ENCODE results near the gene PLOD1.
A peak's percentile ranks its signal among the peaks of the same experiment; 100 is the strongest.

The PLOD1 gene

DNA sequence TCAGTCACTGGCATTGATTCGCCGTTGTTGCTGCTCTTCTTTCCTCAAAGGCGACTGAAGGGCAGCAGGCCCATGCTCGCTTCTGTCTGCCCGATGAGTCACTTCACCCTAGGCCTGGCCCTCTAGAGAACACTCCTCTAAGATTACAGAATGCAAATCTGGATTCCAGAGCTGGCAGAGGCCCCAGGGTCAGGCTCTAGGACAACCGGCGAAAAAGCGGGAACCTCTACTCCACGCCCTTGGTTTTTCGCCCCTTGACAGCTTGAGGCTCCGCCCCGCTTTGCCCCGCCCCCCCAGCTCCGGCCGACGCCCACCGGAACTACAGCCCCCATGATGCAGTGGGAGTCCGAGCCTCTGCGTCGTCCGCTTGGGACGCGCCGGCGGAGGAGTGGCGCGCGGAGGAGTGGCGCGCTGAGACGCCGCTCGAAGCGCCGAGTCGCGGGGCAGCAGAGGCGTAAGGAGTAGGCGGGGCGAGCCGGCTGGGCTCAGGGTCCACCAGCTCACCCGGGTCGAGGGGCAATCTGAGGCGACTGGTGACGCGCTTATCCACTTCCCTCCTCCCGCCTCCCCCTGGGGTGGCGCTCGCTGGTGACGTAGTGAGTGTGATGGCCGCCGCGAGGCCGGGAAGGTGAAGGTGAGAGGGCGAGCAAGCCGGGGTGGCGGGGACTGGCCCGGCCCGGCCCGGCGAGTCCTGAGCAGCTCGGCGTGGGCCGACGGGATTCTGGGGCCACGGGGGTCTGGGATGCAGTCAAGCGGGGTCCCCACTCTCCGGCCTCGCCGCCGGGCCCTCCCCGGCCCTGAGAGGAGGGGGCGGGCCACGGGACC, 45.5 kb downstream of the PLOD1 start, which contains the start of gene MFN2:
Gene MFN2 (plus strand): TSS at position 594 of the 825 bp plus-strand sequence. CDS start 8,725 bp downstream, outside the sequence.
- DNase-seq, result peak; percentile 92 to 95

- DNase-seq, result no peak
Measured at GRCh38 chr1:11980676-11980972, 46.1 kb downstream of the PLOD1 start.

GRCh38 chr1:11981378-11982009, 47.0 kb downstream of the PLOD1 start:
- no peak for DNase-seq

DNA sequence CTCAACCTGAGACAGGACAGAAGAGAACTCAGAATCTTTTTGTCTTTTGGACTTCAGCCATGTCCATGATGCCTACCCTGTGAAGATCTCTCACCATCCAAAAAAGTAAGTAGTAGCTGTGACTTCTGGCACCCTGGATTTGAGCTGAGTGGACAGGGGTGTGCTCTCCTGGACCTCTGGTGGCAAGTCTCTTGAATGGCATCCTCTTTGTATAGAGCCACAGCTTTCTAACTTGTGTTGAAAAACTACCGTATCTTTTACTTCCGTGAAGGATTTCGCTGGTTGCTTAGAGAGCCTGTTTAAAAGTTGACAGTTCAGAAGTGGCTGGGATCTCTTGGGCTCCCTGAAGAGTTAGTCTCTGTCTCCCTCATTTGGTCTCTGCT, 47.5 kb downstream of the PLOD1 start:
- peak; percentile 80 to 83 for DNase-seq

GRCh38 chr1:11984121-11984520, 49.6 kb downstream of the PLOD1 start:
- DNase-seq, result no peak

DNA sequence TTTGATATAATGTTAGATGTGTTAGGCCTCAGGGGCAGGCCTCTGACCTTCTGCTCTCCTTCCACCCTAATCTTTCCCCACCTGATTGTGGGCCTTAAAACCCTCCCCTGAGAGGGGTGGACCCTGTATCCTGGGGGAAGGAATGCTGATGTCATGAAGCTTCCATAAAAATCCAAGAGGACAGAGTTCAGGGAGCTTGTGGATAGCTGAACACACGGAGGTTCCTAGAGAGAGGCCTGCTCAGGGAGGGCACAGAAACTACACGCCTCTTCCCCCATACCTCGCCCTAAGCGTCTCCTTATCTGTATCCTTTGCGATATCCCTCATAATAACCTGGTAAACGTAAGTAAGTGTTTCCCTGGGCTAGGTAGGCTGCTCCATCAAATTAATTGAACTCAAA, 50.1 kb downstream of the PLOD1 start:
- DNase-seq, result no peak

DNA sequence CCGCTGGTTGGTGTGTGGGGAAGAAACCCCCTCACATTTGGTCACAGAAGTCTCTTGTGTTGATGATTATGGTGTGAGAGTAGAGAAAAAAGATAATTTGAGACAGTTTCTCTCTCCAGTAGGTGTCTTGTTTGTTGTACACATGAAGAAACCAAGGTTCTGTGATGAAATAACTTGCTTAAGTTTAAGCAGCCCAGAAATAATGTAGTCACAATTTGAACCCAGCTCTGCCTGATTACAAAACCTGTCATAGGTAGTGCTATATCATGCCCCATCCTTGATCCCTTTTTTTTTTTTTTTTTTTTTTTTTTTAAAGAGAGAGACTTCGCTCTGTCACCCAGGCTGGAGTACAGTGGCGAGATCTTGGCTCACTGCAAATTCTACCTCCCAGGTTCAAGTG, 50.7 kb downstream of the PLOD1 start:
- no peak for DNase-seq

DNA sequence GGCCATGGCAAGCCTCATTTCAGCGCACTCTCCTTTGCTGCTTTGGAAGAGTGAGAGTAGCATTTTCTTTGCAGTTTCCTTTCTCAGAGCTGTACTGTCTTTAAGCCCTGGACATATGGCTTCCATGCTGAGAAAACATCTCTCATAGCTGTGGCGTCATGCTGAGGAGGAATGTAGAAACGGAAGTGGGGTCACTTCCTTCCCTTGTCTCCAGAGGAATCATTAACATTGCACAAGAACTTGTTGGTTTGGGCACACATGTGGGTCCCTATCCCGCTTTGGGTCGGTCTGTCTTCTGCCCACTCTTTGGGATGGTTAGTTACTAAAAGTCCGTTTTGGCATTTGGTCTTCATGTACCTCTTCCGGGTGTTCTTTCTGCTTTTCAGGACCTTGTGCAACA, 51.3 kb downstream of the PLOD1 start:
- peak; percentile 78 to 82 for DNase-seq

- DNase-seq, result no peak
Measured at GRCh38 chr1:11989669-11990068, 55.2 kb downstream of the PLOD1 start.

DNA sequence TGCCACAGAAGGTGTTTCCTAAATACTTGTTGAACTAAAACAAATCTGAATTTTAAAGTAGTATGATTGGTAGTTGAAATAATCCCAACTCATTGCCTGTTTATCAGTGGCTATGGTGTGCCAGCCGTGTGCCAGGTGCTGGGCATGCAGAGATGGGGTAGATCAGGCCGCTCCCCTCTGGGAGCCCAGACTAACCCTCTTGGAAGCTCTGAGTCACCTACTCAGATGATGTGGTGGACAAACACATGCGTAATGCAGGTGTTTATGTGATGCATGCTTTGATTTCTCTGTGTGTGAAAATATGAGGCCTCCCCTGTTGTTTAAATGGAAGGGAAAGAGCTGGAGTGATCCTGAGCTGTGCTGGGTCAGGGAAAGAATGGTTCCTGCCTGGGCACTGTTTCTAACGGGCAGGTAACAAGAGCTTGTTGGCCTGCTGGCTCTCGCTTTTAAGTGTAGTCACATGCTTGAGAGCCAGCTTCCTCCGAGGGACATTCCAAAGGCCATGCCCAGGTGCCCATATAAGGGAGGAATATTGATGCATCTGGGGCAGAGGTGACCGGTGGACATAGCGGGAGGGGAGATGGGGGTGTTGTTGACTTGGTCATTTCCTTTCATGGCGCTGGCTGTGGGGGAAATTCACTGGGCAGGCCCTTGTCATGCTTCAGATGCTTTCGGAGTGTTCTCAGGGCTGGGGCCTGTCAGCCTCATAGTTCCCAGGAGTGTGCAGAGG, 56.0 kb downstream of the PLOD1 start:
- DNase-seq, result no peak

DNA sequence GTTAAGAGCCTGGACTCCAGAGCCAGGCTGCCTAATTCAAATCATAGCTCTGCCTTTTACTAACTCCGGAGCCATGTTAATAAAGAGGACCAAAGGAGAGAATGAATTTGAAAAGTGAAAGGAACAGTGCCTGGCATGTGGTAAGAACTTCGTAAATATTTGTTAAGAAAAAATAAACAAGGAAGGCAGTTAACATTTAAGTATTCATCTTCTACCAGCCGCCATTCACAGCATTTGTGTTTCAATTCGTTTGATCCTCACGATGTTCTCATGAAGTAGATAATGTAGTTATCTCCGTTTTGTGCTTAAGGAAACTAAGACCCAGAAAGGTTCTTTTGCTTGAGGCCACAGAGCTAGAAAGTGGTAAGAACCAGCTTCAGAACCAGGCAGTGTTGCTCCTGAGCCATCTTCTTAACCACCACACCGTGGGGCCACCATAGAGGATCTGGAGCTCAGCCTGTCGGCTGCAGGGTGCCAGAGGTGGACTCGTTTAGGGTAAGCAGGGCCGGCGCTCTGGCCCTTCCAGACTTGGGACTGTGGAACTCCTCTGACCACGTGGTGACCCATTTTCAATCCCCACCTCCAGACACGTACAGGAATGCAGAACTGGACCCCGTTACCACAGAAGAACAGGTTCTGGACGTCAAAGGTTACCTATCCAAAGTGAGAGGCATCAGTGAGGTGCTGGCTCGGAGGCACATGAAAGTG, 57.6 kb downstream of the PLOD1 start:
- DNase-seq, result no peak

DNA sequence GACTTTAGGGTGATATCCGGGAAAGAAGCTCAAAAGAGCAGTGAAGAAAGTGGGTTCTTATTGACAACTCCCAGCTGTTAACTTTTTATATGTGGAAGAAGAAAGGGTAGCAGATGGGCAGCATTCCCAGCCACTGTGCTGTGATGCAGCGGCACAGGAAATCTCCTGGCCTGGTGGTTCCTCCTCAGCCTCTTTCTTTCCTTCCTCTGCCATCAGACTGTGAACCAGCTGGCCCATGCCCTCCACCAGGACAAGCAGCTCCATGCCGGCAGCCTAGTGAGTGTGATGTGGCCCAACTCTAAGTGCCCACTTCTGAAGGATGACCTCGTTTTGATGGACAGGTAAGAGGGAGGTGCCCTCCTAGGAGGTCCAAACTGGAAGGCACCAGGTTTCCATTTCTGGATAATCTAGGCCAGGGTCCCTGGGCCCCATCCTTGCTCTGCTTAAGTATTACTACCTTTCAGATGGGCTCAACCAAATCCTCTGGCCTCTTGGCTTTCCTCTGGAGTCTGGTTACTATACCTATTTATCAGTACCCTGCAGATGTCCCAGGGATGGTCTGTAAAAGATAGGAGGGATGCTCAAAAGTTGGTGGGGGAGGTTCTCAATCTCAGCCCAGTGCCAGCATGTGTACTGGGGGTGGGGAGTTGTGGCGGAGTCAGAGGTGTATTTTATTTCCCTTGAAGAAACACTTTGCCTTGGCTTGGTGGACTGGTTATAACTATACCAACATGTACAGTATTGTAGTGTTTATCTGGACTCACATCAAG, 62.7 kb downstream of the PLOD1 start:
- DNase-seq, result no peak

GRCh38 chr1:11998636-11999035, 64.1 kb downstream of the PLOD1 start:
- DNase-seq, result no peak

DNA sequence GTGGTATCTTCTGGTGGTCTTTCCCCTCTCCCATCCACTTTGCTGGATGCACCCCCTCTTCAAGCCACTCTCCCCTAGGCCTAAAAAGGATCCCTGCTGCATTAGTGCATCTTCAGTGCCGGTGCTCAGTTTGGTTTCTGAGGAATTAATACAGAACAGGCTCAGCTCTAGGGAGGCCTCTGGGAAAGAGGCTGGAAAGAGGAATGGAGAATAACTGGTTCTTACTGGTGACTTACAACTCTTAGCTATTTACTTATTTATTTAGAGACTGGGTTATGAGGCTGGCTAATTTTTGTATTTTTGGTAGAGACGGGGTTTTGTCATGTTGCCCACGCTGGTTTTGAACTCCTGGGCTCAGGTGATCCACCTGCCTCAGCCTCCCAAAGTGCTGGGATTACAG, 64.7 kb downstream of the PLOD1 start:
- DNase-seq, result no peak

DNA sequence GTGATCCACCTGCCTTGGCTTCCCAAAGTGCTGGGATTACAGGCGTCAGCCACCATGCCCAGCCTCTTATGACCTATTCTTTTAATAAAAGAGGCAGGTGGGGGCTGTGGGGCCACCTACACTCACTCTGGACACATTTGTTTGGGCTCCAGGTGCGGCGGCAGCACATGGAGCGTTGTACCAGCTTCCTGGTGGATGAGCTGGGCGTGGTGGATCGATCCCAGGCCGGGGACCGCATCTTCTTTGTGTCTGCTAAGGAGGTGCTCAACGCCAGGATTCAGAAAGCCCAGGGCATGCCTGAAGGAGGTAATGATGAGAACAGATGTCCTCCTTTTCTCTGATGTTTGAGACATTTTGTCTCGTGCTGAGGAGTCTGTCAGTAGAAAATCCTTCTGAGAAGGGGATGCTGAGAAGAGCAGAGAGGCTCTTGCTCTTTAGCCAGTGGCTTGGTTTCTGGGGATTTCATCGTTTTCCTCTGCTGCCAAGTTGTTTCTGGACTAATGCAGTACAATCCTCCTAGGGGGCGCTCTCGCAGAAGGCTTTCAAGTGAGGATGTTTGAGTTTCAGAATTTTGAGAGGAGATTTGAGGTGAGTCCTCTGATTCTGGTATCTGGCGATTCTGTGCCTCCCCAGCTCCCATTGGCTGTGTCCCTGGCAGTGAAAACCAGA, 66.9 kb downstream of the PLOD1 start:
- DNase-seq, result peak; percentile 29 to 38

DNA sequence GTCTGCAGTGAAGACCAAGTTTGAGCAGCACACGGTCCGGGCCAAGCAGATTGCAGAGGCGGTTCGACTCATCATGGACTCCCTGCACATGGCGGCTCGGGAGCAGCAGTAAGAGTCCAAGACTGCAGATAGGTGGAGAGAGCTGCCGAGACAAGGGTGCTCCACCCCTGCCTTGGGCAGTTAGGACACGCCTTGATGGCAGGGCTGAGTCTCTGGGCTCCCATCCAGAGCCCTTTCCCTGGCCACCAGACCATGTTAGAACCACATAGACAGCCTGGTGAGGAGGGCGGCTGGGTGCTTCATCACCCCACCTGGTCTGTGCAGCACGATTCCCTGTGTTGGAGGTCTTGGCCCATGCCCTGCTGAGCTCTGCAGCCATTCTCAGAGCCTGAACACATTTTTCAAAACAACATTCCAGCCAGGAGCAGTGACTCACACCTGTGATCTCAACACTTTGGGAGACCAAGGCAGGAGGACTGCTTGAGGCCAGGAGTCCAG, 67.5 kb downstream of the PLOD1 start:
- DNase-seq, result no peak

DNA sequence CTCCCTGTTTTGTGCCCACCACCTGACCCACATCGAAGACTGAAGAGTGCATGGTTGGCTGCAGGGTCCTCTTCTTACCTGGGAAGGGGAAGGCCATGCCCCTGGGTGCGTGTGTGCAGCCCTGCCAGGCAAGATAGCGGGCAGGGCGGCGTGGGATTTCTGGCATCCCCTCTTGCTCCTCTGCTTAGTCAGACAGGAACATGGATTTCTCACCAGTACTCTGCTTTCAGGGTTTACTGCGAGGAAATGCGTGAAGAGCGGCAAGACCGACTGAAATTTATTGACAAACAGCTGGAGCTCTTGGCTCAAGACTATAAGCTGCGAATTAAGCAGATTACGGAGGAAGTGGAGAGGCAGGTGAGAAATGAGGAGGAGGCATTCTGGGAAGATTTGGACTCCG, 69.2 kb downstream of the PLOD1 start:
- no peak for DNase-seq

DNA sequence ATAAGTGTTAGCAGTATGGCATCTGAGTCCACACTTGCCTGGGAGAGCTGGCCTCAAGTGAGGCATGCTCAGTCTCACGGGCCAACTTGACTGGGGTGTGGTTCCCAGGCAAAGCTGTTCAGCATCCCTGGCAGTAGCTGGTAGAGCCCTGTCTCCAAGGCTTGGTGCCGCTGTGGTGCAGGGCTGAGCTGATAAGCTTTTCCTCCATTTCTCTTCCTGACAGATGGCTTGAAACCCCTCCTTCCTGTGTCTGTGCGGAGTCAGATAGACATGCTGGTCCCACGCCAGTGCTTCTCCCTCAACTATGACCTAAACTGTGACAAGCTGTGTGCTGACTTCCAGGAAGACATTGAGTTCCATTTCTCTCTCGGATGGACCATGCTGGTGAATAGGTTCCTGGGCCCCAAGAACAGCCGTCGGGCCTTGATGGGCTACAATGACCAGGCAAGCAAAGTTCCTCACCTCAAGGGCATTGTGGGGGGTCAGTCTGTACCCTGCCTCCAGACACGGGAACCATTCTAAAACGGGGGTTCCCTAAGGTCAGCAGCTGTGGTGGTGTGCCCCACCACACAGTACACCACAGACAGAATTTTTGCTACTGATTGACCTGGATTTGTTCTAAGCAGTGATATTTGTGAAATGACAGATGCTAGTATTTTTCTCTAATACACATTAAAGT, 71.1 kb downstream of the PLOD1 start:
- no peak for DNase-seq

GRCh38 chr1:12006167-12006921, 71.8 kb downstream of the PLOD1 start:
- no peak for DNase-seq

- no peak for DNase-seq
Measured at GRCh38 chr1:12007204-12007603, 72.7 kb downstream of the PLOD1 start.

All from AML-193 (cell line).